SK-N-MC (cell line): Measurements from ENCODE around the gene MBOAT2.

Experiments
- EZH2 ChIP-seq: fragments of 200-600 bp; sonication (generic); IDR thresholded peaks from one replicate; pipeline ENCODE4 v1.6.1; 2017; ENCODE audit warnings: antibody characterized with exemption
- FOXP2 ChIP-seq: optimal IDR thresholded peaks from 2 replicates; pipeline ENCODE3; 2011; ENCODE audit warnings: mild to moderate bottlenecking, moderate library complexity; ENCODE audit not compliant: insufficient read depth; ENCODE audit errors: extremely low read length, control extremely low read depth
- POLR2AphosphoS5 ChIP-seq: IDR thresholded peaks from 2 replicates; pipeline ENCODE4 v1.6.1; 2012; ENCODE audit warnings: mild to moderate bottlenecking, low read depth, low read length, borderline replicate concordance

- TF ChIP-seq POLR2AphosphoS5 (no peak), EZH2 (no peak), FOXP2 (no peak)
Observed at GRCh38 chr2:8965216-8965969, 38.1 kb downstream of the MBOAT2 start.
